Stimulated activated CD4-positive, alpha-beta T cell treated with anti-CD3 and anti-CD28 coated beads, Interleukin-1b, Interleukin-23, amount 100 ng/mL, for 24 hours (primary cell): Measurements from ENCODE around the gene OGA.

Experiments
- DNase-seq, 4 experiments: peaks; one replicate each; pipeline ENCODE4 v3.0.0-alpha.2; 2020; ENCODE audit warnings: low read depth in 4 of 4, low spot score in 1 of 4

OGA gene

GRCh38 chr10:101818119-101818871 is at the start of gene OGA:
OGA (minus strand) TSS chr10:101818444; CDS start chr10:101818022, 422 bp downstream.
- DNase-seq: peak; percentile 89 to 95 (median 94)

GRCh38 chr10:101867931-101868330 is 49.7 kb upstream of the OGA start:
- DNase-seq: no peak

- no peak for DNase-seq
These were observed 41.3 kb upstream of the OGA start for GRCh38 chr10:101859530-101859929.

GRCh38 chr10:101858723-101859500 is 40.7 kb upstream of the OGA start:
- no peak for DNase-seq

- DNase-seq: no peak
These were observed 39.7 kb upstream of the OGA start for GRCh38 chr10:101857802-101858476.

- DNase-seq: no peak
These were observed 38.4 kb upstream of the OGA start for GRCh38 chr10:101856626-101857025.

GRCh38 chr10:101851411-101852116 is 33.3 kb upstream of the OGA start:
- DNase-seq: no peak

- DNase-seq: no peak
These were observed 32.5 kb upstream of the OGA start for GRCh38 chr10:101850749-101851148.

- no peak for DNase-seq
These were observed 30.7 kb upstream of the OGA start for GRCh38 chr10:101848894-101849351.

- no peak for DNase-seq
These were observed 30.2 kb upstream of the OGA start for GRCh38 chr10:101848408-101848807.

GRCh38 chr10:101845893-101846292 is 27.6 kb upstream of the OGA start:
- no peak for DNase-seq

GRCh38 chr10:101843032-101844021 is 25.1 kb upstream of the OGA start, which contains the start of gene KCNIP2:
KCNIP2 (minus strand) TSS chr10:101843800; CDS start chr10:101843568, 232 bp downstream.
- peak in 1 of 4 experiments; percentile 40 for DNase-seq

GRCh38 chr10:101841826-101842225 is 23.6 kb upstream of the OGA start:
- no peak for DNase-seq

GRCh38 chr10:101840741-101841453 is 22.7 kb upstream of the OGA start:
- DNase-seq: peak in 1 of 4 experiments; percentile 69

- no peak for DNase-seq
These were observed 21.9 kb upstream of the OGA start for GRCh38 chr10:101840102-101840684.

- peak in 1 of 4 experiments; percentile 61 for DNase-seq
These were observed 21.3 kb upstream of the OGA start for GRCh38 chr10:101839416-101840063.

GRCh38 chr10:101839002-101839401 is 20.8 kb upstream of the OGA start:
- no peak for DNase-seq

- DNase-seq: no peak
These were observed 20.2 kb upstream of the OGA start for GRCh38 chr10:101838416-101838970.
